Endometrial microvascular endothelial cells (primary cell): Measurements from ENCODE around the gene MAD1L1. TPM values are rescaled to one million over a fixed set of nuclear protein-coding genes. Genes with fewer than 3 reads are reported as not detected.

Source experiments
- in situ Hi-C: cut with HindIII; loops from 2 replicates; pipeline ENCODE4 v1.10.0; 2017; ENCODE audit warnings: low sequenced_read_pairs, low pct_unique_long_range_greater_than_20kb; ENCODE audit errors: inconsistent ontology term
- total RNA-seq: library from RNA; depleted of rRNA; stranded (reverse); fragments of >200 nt; gene quantifications from one replicate; pipeline ENCODE4 v1.2.3, GENCODE V29; 2015; ENCODE audit errors: inconsistent ontology term

Gene MAD1L1
- total RNA-seq, 1 donor from 2014 or later = 44.7 TPM

GRCh38 chr7:2011266-2012043 is 221.3 kb downstream of the MAD1L1 start:
- in situ Hi-C loops = no loop called here

GRCh38 chr7:2010551-2011265 is 222.0 kb downstream of the MAD1L1 start:
- in situ Hi-C loops = no loop called here

DNA sequence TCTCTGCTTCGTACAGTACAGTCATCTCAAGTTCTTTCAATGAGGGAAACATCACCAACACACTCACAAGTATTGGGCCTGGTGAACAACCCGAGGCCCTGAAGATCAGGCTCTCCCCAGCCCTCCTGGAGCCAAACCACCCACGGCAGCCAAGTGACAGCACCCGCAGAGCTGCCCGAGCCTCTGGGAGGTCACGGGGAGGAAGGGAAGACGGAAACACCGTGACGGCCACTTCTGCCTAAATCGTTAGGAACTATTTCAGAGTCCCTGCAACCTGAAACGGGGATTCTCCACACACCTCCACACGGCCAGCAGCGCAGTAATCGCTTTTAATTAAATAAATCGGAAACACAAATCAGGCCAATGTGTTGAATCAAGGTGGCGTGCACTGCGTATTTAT is 222.6 kb downstream of the MAD1L1 start:
- in situ Hi-C loops = no loop called here

GRCh38 chr7:2009541-2010001 is 223.2 kb downstream of the MAD1L1 start:
- in situ Hi-C loops = no loop called here

DNA sequence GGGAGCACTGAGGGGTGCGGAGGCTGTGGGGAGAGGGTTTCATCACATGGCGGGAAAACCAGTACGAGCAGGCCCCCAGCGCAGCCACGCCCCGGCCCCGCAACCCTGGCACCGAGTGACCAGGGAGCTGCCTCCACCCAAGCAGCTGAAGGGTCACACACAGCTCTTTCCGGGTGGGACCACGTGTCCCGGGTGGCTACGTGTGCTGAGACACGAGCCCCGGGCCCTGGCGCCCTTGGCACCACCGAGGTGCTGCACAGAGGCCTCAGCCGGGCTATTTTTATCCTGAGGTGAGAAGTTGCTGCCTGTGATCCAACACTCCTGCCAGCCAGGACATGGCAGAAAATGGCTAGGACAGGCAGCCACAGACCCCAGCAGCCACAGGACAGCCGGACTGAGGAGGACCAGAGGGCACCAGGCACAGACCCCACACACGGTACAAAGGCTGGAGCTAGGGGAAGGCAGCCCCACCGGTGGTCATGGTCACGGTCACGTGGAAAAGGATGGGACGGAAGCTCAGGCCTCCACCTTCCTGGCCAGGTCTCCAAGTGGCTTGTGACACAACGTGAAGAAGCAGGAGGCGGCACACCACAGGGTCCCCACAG is 223.7 kb downstream of the MAD1L1 start:
- in situ Hi-C loops = no loop called here

DNA sequence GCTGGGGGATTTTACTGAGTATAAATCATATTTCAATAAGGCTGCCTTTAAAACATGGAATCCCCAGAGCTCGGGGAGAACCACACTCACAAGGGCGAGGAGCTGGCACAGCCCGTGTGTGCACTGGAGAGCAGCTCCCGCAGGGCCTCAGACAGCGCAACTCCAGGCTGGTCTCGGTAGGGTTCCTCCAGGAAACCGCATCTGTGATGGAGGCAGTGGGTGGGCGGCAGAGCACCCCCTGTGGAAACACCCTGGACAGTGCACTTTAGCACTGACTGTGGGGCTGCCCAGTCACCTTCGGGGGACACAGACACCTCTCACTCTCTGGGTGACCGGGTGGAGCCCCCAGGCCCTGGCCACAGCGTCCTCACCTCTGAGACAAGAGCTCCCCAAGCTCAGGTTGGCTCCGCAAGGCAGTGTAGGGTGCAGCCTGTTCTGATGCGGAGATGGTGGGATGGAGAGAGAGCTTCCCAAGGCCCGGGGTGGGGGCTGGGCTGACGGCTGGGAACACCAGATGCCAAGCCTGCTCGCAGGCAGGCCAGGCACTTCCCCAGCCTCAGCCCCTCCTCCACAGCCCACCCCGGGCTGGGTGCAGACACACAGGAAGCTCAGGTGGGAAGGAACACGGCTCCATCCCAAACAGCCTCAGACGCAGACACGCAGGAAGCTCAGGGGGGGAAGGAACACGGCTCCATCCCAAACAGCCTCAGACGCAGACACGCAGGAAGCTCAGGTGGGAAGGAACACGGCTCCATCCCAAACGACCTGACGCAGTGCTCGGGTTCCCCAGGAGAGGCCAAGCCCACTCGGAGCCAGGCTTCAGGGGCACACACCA is 224.4 kb downstream of the MAD1L1 start:
- in situ Hi-C loops = no loop called here

GRCh38 chr7:2007551-2007950 is 225.2 kb downstream of the MAD1L1 start:
- in situ Hi-C loops = no loop called here

- in situ Hi-C loops = no loop called here
Observed at GRCh38 chr7:2006921-2007381, 225.8 kb downstream of the MAD1L1 start.

GRCh38 chr7:2006231-2006771 is 226.4 kb downstream of the MAD1L1 start:
- in situ Hi-C loops = no loop called here

GRCh38 chr7:2005786-2006185 is 227.0 kb downstream of the MAD1L1 start:
- in situ Hi-C loops = no loop called here

GRCh38 chr7:2004841-2005725 is 227.7 kb downstream of the MAD1L1 start:
- in situ Hi-C loops = no loop called here

DNA sequence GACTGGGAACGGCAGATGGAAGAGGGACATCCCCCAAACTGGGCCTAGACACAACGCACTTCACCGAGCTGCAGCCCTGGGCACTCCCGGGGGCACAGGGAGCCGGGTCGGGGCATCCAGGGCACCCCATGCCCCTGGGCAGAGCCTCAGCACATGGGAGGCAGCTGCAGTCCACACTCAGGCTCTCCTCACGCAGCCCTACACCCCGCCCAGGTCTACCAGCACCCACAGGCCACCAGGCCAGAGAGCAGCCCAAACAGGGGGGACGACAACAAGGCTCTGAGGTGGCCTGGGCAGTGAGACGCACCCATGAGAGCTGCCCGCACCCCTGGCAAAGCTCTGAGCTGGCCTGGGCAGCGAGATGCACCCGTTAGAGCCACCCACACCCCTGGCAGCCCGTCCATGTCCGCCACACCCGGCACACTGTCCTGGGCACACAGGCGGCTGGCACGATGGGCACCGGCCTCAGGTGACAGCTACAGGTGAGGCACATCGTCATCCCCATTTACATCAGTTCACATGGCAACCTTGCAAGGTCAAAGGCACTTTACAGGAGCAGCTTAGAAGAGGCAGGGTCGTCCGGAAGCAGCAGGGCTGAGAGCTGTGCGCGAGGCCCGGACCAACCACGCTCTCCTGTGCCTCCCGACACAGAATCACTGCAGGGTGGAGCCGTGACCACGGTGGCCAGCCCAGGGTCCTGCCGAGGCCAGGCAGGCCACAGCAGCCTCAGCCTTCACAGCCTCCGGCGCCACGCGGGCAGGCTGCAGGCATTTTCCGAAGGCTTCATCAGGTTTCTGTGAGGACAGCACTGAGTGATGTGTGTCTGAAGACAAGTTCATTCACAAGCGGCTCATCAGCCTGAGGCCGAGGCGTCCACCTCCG is 228.6 kb downstream of the MAD1L1 start:
- in situ Hi-C loops = no loop called here

- in situ Hi-C loops = no loop called here
Observed at GRCh38 chr7:2003451-2003930, 229.3 kb downstream of the MAD1L1 start.

- in situ Hi-C loops = no loop called here
Observed at GRCh38 chr7:2002561-2003450, 229.9 kb downstream of the MAD1L1 start.

DNA sequence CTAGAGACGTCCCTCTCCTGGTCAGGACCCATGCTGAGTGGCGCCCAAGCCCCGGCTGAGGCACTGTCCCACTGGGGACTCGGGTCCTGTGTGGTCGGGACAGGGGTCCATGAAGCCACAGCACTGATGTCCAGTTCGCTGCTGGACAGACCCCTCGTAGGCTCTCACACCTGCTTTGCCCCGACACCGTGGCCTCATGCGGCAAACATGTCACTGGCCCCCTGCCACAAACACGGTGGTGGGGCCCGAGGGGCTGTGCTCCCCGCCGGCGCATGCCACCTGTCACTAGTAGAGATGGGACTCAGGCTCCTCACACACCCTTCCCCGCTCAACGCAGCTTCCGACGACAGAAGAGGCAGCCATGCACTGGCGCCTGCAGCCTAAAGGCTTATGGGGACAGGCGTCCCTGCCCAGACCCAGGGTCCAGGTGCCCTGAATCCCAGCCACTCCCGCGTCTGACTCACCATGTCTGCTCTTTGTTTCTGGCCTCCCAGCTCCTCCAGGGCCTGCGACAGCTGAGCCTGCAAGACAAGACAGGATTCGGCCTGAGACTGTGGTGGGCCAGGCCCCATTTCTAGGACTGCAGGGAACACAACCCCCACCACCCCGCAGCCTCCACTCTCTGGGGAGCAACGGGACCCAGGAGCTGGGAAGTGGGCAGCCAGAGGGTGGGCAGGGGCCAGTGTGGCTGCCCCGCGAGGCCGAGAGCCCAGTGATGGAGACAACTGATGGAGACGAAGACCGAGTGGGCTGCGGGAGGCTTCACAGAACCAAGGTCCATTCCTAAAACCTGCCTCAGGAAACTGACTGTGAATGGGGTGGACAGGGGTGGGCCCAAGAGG is 230.9 kb downstream of the MAD1L1 start:
- in situ Hi-C loops = no loop called here
